ENCODE results near the gene ATP2C2. TPM values are rescaled to one million over a fixed set of nuclear protein-coding genes. Genes with fewer than 3 reads are reported as not detected.

ATP2C2 gene
- total RNA-seq, 1 experiment from 2014 or later, result 4.3 TPM

GRCh38 chr16:84460406-84461028 is 92.2 kb downstream of the ATP2C2 start:
- ATAC-seq (no peak), DNase-seq (ENCODE audit: low spot score) (no peak)
- Mint-ChIP-seq H3K27me3 (ENCODE audit: low read depth) (no peaks in the 10 kb centered on the region), H3K36me3 (peaks cover 2% of the 10 kb centered on the region; the same call in 1 of the 2 replicates), H3K4me1 (no peaks in the 10 kb centered on the region), H3K27ac (no peak overlapping the region), H3K4me3 (no peak overlapping the region), H3K9me3 (no peaks in the 10 kb centered on the region)
- ChIA-PET POLR2A (no interaction called here), CTCF (interaction anchor here (1.2 kb wide), 1 partner anchor 153 kb away, joined by 3 read pairs; no protein-coding TSS in a partner anchor)
- TF ChIP-seq ZMAT4 (CRISPR knock-in tag; IDR thresholded peaks at IDR 0.05), result no peak
- no peak for TF ChIP-seq NR3C1 (CRISPR knock-in tag; conservative IDR thresholded peaks at IDR 0.05; ENCODE audit: low read depth)
- TF ChIP-seq FOXK1 (CRISPR knock-in tag; IDR thresholded peaks at IDR 0.05), result no peak
- TF ChIP-seq ELF4 (CRISPR knock-in tag; IDR thresholded peaks at IDR 0.05; ENCODE audit: low read depth), result no peak
- no peak for TF ChIP-seq ZNF416 (CRISPR knock-in tag; IDR thresholded peaks at IDR 0.05)
- no peak for TF ChIP-seq IRF2 (CRISPR knock-in tag; IDR thresholded peaks at IDR 0.05; ENCODE audit: borderline replicate concordance, low read depth)
- no peak for TF ChIP-seq MXD4 (CRISPR knock-in tag; IDR thresholded peaks at IDR 0.05; ENCODE audit: borderline replicate concordance)
- no peak for TF ChIP-seq NFE2L1 (CRISPR knock-in tag; IDR thresholded peaks at IDR 0.05)
- TF ChIP-seq ERG (CRISPR knock-in tag; IDR thresholded peaks at IDR 0.05), result no peak
- no peak for TF ChIP-seq ATF6 (CRISPR knock-in tag; IDR thresholded peaks at IDR 0.05)
- TF ChIP-seq ZNF671 (CRISPR knock-in tag; IDR thresholded peaks at IDR 0.05), result no peak
- no peak for TF ChIP-seq CREM (CRISPR knock-in tag; IDR thresholded peaks at IDR 0.05)
- TF ChIP-seq ZNF138 (CRISPR knock-in tag; conservative IDR thresholded peaks at IDR 0.05), result no peak
- TF ChIP-seq FOXP1 (CRISPR knock-in tag; IDR thresholded peaks at IDR 0.05; ENCODE audit: borderline replicate concordance), result no peak
- no peak for TF ChIP-seq CTCF (IDR thresholded peaks at IDR 0.05)
- no peak for TF ChIP-seq CREB1 (CRISPR knock-in tag; IDR thresholded peaks at IDR 0.05)
- no peak for TF ChIP-seq RELA (CRISPR knock-in tag; IDR thresholded peaks at IDR 0.05; ENCODE audit: borderline replicate concordance)

- POLR2A ChIA-PET, result no interaction called here
- H3K36me3 Mint-ChIP-seq, result peaks cover 6% of the 10 kb centered on the region
- no peaks in the 10 kb centered on the region for H3K27me3 Mint-ChIP-seq (ENCODE audit: low read depth)
- DNase-seq (ENCODE audit: low spot score), result no peak
- CTCF ChIA-PET, result interaction anchor here (0.6 to 1.2 kb wide), 2 partner anchors 49 to 153 kb away, joined by 3 read pairs; no protein-coding TSS in a partner anchor
- no peaks in the 10 kb centered on the region for H3K4me1 Mint-ChIP-seq
- no peak overlapping the region for H3K4me3 Mint-ChIP-seq
- no peak for ATAC-seq
- peaks cover under 1% of the 10 kb centered on the region; the same call in 1 of the 2 replicates for H3K9me3 Mint-ChIP-seq
- TF ChIP-seq FOXP1 (CRISPR knock-in tag; IDR thresholded peaks at IDR 0.05; ENCODE audit: borderline replicate concordance) (no peak), CBFB (CRISPR knock-in tag; IDR thresholded peaks at IDR 0.05; ENCODE audit: low read depth) (no peak), ETV6 (CRISPR knock-in tag; IDR thresholded peaks at IDR 0.05) (no peak), AR (CRISPR knock-in tag; IDR thresholded peaks at IDR 0.05) (no peak), ATF1 (CRISPR knock-in tag; IDR thresholded peaks at IDR 0.05) (no peak), EMX1 (CRISPR knock-in tag; IDR thresholded peaks at IDR 0.05) (no peak)
- H3K27ac Mint-ChIP-seq, result no peak overlapping the region
These were observed 92.7 kb downstream of the ATP2C2 start for GRCh38 chr16:84461029-84461412.

Measured in WTC11 (cell line).